HG03135 (cell line): Measurements from ENCODE around the gene GSTO1.
"Not testable (repeated sequence)": the region's sequence is repeated elsewhere in the genome, so short reads cannot be mapped to it uniquely, and the experiment has no call there.

ENCODE experiments used
- ATAC-seq: cut with Tn5 transposase; IDR thresholded peaks from one replicate; pipeline ENCODE4 v1.9.1; 2021; ENCODE audit warnings: mild to moderate bottlenecking, moderate library complexity; ENCODE audit not compliant: unreplicated experiment

GSTO1 gene

DNA sequence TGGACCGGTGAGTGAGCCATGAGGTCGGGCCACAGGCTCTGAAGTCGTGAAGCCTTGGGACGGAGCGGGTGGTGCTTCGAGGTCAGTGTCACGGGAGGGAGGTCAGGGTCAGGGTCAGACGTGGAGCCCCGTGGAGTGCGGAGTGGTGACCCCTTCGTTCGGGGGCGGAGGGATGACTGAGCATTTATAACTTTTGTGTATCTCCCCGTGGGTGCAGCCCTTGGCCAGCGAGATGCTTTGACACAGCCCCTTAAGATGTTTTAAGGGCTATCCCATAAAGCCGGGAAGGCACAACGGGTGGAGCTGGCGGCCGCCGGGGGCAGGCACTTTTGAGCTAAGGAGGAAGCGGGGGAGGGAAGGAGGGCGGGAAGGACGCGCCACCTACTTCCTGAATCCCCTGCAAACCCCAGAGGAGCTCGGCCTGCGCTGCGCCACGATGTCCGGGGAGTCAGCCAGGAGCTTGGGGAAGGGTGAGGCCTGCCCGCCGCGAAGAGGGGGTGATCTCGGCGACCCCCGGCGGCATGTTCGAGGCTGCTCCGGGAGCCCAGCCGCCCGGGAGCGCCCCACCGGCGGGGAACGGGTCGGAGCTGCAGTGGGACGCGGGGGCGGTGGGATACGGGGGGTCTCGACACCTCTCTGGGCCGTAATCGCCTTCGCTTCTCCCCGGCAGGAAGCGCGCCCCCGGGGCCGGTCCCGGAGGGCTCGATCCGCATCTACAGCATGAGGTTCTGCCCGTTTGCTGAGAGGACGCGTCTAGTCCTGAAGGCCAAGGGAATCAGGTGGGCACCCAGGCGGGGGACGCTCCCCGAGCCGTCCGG is at the start of gene GSTO1:
Gene GSTO1, plus strand, starts transcription at position 400 of the 818 bp plus-strand sequence. Its CDS starts 37 bp downstream, at position 437.
- ATAC-seq: peak; percentile 49

DNA sequence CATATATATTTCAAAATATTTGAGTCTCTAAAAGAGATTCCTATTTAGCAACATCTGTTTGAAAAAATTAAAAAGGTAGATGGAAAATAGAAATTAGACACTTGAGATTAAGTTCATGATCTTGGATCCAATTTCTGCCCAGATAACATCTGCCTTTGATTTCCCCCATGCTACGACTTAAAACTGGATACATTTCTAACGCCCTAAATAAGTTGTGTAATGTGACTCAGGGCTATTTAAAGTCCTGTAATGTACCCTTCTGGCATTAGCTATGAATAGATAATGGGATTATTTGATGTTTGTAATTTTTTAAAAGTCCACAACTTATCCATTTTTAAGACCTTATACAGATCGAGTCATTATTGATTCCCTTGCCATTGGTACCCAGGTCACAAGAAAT is 46.0 kb upstream of the GSTO1 start:
- no peak for ATAC-seq

DNA sequence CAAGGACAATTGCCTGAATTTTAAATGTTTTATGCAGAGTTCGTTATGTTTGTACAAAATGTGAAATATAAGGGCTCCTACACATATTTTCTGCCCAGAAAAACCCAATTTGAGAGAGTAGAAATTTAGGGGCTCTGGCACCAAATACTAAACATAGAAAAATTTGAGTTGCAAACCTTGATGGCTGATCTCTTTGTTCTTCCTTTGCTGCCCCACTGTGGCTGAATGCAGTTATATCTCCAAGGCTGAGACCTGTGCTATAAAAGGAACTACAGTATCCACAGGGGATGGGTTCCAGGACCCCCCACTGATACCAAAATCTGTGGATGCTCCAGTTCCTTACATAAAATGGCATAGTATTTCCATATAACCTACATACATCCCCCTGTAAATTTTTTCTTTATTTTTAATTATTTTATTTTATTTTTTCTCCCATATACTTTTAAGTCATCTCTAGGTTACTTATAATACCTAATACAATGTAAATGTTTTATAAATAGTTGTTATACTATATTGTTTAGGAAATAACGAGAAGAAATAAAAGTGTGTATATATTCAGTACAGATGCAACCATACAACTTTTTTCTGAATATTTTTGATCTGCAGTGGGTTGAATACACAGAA is 45.0 kb upstream of the GSTO1 start:
- ATAC-seq: no peak

DNA sequence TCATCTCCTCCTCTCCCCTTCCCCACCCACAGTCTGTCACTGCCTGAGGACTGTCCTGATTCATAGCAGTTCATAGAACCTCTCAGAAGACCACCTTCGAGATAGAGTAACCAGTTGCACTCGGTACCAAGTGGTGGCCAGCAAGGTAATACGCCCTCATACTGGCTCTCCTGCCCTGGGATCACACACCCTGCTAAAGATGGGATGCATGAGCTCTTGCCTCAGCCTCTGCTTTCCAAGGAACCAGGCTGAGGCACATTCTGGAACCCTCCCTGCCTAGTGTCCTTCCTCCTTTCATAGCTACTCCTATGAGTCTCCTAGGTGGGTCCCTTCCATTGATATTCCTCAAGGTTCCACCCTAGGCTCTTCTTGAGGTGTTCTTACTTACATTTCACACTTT is 38.1 kb upstream of the GSTO1 start:
- ATAC-seq: no peak

DNA sequence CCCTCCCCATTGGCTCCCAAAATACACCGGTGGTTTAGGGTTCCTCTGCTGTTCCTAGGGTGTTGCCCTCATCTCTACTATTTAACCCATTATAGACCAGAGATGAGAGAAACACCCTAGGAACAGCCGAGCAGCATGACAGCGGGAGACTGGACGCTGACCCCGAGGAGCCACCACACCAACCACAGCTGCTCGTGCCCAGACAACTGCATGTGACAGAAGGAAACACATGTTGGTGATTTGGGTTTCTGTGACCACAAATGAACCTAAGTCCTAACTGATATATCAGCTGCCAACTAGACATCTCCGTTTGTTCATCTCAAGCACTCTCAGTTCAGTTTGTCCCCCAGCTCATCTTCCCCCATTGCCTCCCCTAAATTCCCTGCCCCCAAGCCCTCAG is 35.9 kb upstream of the GSTO1 start:
- no peak for ATAC-seq

DNA sequence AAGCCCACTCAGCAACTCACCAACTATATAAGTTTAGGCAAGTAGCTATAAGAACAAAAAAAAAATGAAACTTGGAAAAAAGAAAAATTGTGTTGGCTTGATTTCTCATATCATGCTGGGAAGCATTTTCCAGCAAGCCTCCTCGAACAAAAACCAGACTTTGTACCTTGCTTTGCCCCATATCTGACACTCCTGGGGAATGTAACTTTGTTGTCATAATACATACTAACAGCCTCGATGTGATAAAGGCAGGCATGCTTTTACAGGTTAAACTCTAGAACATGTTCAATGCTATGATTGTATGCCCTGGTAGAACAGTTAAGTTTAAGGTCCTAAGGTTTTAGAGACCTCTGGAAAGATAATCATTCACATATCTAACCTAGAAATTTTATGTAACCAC is 34.2 kb upstream of the GSTO1 start:
- ATAC-seq: no peak

DNA sequence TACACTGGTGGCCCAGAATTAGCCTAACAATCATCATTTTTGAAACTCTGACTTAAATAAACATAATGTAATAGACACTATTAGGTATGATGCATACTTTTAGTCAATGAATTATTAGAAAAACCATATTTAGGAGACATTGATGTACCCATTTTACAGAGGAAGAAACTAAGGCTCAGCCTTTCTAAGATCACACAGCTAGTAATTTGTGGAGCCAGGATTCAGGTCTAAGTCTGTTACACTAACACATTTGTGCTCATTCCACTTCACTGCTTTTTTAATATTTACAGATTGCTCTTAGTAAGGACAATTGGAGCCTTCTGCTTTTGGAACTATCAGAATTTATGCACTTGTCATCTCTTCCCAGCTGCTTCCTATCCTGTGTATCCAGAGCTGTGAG is 31.4 kb upstream of the GSTO1 start:
- ATAC-seq: no peak

DNA sequence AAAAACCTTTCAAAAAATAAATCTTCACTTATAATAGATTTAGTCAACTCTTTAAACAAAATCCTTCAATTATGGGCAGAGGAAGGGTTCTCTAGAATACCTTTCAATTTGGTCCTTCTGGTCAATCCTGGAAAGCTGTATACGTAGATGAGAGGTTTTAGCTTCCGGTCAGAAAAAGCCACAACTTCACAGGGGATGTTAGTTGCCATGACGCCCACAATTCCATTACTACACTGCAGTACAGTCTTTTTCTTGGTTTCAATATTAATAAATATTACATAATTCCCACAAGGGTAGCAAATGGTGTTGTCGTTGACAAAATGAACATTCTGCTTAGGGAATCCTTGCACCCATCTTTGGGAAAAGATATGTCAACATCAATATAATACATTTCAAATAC is 24.2 kb upstream of the GSTO1 start:
- ATAC-seq: no peak

DNA sequence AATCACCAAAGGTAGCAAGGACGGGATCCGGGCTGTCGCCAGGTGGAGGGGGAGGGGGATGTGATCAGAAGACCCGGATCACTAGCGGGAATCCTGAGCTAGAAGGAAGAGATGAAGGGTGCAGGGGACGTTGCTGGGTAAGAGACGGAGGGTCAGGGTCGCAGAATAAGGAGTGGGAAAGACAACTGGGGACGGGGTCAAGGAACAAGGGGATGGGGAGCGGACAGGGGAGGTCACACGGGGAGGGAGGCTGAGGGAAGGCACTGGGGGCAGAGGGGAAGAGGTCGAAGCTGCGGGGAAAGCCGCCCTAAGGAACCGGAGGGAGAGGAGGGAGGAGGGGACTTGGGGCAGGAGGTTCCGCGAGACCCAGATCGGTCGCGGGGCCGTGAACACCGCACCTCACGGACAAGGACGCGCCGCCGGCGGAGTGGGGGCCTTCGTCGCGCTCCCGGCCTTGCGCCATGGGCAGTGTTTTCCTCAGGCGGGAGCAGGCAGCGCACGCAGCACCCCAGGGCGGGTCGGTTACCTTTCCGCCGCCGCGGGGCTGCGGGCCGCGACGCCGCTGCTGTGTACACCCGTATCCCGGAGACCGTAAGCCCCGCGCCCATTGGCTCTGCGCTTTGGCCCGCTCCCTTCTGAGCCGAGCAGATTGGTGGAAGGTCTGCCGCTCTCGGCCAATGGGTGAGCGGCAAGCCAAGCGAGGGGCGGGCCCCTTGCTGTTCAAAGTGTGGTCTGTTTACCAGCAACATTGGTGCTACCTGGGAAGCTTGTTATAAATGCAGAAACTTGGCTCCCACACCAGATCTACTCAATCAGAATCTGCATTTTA is 22.7 kb upstream of the GSTO1 start, which contains the start of gene CFAP43:
Gene CFAP43, minus strand, starts transcription at position 581 of the 829 bp plus-strand sequence. Its CDS starts 118 bp downstream, at position 463.
- ATAC-seq: peak; percentile 100

DNA sequence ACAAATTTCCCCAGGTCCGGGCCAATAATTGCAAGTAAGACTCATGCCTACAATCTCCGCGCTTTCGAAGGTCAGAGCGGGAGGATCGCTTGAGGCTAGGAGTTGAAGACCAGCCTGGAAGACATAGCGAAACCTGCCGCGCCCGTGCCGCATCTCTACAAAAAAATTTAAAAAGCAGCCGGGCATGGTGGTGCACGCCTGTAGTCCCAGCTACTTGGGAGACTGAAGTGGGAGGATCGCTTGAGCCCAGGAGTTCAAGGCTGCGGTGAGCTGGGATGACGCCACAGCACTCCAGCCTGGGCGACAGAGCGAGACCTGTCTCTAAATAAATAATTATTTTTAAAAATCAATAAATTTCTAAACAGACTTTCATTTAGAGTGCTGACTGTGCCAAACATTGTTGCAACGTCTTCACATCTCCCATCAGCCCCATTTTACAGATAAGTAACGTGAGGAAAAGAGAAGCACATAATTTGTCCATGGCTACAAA is 22.0 kb upstream of the GSTO1 start:
- no peak for ATAC-seq

DNA sequence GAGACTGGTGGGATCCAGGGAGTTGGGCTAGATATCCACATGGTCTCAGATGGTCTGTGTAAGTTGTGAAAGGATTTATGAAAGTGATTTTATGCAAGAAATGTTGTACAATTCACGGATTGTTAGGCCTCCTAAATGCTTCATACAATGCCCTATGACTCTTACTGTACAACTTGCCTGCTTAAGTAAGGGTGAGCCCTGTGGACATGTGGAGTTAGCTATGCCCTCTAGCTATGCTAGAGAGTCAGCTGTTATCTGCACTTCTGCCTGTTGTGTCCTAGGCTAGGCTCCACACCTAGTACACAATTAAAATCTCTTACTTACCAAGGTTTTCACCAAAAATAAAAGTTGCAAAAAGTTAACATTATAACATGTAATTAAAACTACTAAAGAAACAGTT is 20.9 kb upstream of the GSTO1 start:
- ATAC-seq: no peak

DNA sequence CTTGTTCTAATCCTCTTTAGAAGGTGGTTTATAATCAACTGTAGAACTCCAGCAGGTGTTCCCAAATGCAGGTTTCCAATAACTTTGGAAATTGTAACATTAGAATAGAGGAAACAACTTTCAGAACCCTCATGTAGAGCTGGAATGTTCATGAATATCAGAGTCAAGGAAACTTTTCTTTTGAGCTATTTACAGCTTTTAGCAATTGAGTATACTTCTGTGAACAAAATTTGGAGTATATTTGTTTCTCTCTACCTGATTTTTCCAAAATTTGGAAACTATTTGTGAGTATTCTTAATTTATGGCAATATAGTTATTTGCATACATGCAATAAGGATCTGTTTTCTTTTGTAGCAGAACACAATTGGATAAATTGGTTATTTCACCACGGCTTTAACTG is 19.8 kb upstream of the GSTO1 start:
- ATAC-seq: no peak

DNA sequence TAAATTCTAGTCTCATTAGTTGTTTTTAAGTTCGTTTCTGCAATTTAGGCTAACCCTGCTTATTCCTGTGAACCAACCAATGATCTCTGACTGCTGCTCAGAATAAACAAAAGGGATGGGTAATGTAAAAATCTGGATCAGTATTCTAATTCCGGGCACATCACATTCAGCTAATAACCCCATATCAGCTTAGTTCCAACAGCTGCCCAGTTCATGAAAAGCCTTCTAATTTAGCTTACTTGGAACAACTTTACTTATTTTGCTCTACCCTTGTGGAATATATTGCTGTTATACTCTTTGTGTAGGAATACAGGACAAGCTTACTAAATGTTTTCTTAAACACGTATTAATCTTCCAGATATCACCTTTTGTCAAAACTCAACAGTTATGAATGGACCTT is 18.9 kb upstream of the GSTO1 start:
- no peak for ATAC-seq

DNA sequence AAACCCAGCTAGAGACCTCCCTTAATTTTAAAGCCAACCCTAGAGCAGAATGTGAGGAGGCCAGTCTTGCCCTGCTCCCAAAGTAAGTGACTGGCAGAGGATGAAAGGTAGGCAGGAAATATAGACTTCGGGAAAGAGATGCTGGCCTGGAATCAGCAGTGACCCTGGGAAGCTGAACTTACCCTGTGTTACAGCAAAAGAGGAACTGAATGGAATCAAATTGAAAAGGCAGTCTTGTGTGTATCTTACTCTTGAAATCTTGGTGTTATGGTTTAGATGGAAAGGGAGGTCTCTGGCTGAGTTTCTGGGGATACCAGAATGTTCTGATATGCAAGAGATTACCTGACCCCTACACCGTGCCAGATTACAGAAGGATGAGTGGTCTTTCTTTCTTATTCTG is 14.6 kb upstream of the GSTO1 start:
- no peak for ATAC-seq

DNA sequence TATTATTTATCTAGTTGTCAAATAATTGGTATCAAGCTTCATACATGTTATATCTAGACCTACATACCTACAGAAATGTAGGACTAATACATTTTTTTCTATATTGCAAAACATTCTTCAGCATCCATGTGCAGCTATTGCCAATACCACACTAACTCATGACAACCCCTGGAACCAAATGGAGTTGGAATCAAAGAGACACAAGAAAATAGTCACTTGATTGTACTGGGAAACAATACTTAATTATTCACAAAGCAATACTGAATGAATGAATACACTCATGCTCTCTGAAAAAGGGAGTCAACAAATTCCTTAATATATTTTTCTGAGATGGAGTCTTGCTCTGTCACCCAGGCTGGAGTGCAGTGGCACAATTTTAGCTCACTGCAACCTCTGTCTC is 12.1 kb upstream of the GSTO1 start:
- ATAC-seq: no peak

DNA sequence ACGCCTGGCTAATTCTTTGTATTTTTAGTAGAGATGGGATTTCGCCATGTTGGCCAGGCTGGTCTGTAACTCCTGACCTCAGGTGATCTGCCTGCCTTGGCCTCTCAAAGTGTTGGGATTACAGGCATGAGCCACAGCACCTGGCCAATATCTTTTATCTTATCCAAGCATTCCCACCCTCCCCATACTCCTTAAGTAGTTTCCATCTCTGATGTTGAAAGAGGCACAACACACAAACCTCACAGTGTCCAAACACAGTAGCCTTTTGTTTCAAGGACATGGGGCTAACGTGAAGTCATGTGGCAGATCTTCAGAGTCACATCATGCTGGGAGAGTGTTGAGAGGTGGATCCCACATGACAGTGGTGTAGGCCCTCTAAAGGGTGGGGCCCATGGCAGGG is 11.7 kb upstream of the GSTO1 start:
- not testable (repeated sequence) for ATAC-seq

DNA sequence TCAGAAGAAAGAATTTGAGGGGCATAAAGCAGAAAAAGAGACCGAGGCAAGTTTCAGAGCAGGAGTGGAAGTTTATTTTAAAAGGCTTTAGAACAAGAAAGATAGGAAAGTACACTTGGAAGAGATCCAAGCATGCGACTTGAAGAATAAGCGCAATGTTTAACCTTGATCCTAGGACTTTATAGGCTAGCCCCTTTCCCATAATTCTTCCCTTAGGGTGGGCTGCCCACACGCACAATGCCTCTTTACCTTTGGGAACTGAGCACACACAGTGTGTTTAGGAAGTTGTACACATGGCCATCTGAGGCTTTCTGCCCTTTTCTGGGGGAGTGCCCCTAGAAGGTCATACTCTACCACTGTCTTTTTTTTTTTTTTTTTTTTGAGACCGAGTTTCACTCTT is 11.2 kb upstream of the GSTO1 start:
- ATAC-seq: no peak

DNA sequence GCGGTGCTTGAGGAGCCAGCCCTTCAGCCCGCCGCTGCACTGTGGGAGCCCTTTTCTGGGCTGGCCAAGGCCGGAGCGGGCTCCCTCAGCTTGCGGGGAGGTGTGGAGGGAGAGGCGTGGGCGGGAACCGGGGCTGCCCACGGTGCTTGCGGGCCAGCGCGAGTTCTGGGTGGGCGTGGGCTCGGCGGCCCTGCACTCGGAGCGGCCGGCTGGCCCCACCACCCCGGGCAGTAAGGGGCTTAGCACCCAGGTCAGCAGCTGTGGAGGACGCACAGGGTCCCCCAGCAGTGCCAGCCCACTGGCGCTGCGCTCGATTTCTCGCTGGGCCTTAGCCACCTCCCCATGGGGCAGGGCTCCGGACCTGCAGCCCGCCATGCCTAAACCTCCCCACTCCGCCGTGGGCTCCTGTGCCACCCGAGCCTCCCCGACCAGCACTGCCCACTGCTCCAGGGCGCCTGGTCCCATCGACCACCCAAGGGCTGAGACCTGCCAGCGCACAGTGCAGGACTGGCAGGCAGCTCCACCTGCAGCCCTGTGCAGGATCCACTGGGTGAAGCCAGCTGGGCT is 9.5 kb upstream of the GSTO1 start:
- no peak for ATAC-seq

DNA sequence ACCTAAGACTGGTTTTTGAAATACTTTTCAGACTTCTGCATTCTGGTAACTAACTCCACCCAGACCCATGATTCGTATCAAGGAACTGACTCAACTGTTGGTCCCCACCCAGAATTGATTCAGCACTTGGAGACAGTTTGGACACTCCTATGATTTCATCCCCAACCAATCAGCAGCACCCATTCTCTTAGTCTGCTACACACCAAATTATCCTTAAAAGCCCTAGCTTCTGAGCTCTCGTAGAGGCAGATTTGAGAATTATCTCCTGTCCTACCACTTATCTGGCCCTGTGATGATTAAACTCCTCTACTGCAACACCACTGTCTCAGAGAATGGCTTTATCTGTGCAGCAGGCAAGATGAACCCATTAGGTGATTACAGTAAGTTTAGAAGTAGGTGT is 7.7 kb upstream of the GSTO1 start:
- no peak for ATAC-seq

DNA sequence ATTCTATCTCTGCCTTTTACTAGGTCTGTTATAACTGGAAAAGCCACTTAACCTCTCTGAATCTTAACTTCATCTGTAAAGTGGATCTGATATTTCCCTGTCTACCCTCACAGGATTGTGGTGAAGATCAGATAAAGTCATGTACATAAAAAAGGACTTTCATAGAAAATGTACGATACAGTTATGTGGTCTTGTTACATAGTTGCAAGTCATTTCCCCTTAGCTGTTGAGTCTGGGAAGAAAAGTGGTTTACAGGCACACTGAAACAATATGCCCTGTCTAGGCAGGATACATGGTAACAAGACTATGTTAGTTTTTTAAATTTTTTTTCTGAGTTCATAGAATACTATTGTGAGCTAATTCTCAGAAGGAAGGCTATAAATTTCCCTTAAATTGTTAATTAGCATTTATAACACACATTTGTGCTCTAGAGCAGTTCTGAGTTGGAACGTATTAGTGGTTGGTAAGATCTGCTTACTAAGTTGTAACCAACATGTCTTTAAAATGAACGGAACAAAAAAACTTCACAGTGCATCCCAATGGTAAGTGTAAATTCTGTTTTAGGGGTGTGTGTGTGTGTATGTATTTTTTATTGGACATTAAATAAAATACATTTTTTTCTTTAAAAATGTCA is 7.1 kb upstream of the GSTO1 start:
- ATAC-seq: no peak

DNA sequence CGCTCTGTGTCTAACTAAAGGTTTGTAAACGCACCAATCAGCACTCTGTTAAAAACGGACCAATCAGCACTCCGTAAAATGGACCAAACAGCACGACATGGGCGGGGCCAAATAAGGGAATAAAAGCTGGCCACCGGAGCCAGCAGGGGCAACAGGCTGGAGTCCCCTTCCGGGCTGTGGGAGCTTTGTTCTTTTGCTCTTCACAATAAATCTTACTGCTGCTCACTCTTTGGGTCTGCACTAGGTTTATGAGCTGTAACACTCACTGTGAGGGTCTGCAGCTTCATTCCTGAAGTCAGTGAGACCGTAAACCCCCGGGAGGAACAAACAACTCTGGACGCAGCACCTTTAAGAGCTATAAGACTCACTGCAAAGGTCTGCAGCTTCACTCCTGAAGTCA is 5.8 kb upstream of the GSTO1 start:
- not testable (repeated sequence) for ATAC-seq
